Thoracic aorta (tissue), 2 donors: ENCODE data around the gene SMKR1. TPM values are rescaled to one million over a fixed set of nuclear protein-coding genes. Genes with fewer than 3 reads are reported as not detected.
"Not testable (repeated sequence)": the region's sequence is repeated elsewhere in the genome, so short reads cannot be mapped to it uniquely, and the experiment has no call there.

Experiments used
- ATAC-seq: fragments of 150-250 bp; one replicate; pipeline ENCODE4 v1.8.0; 2017; ENCODE audit warnings: low read depth; ENCODE audit not compliant: insufficient number of reproducible peaks, low FRiP score
- DNase-seq: peaks from one replicate; pipeline ENCODE4 v3.0.0-alpha.2; 2020; ENCODE audit warnings: low spot score
- H3K27ac ChIP-seq, 2 donors: fragments of 200-600 bp; sonication (generic); 1 replicate in 1 of 2; 2 replicates in 1 of 2; pipeline ENCODE4 v1.5.1; 2016; ENCODE audit warnings: mild to moderate bottlenecking in 2 of 2, moderate library complexity in 2 of 2
- H3K27me3 ChIP-seq: fragments of 200-600 bp; sonication (generic); replicated peaks from 2 replicates; pipeline ENCODE4 v1.6.0; 2016; ENCODE audit warnings: mild to moderate bottlenecking; ENCODE audit not compliant: insufficient read depth
- H3K36me3 ChIP-seq: fragments of 200-600 bp; sonication (generic); one replicate; pipeline ENCODE4 v1.5.1; 2016
- H3K4me1 ChIP-seq, 2 donors: fragments of 200-600 bp; sonication (generic); 1 replicate in 1 of 2; 2 replicates in 1 of 2; pipeline versions ENCODE4 v1.5.1 to v1.6.0; 2016; ENCODE audit warnings: low read depth in 2 of 2, mild to moderate bottlenecking in 1 of 2; ENCODE audit not compliant: control insufficient read depth in 1 of 2
- H3K4me3 ChIP-seq: fragments of 200-600 bp; sonication (generic); 2 replicates; pipeline ENCODE4 v1.5.1; 2016; ENCODE audit warnings: mild to moderate bottlenecking
- H3K9me3 ChIP-seq: fragments of 200-600 bp; sonication (generic); 2 replicates; pipeline ENCODE4 v1.5.1; 2016
- total RNA-seq, 2 donors: library from RNA; depleted of rRNA; stranded (reverse); fragments of >200 nt; gene quantifications; one replicate each; pipeline versions ENCODE4 v1.1.0 to v1.2.3, GENCODE V29; 2016
- TF ChIP-seq, protein P1 (sequence below): fragments of 200-600 bp; sonication (generic); IDR thresholded peaks from one replicate; pipeline ENCODE4 v1.5.1; 2019; ENCODE audit warnings: antibody characterized with exemption

The SMKR1 gene
- total RNA-seq, 2 donors from 2014 or later: not detected

DNA sequence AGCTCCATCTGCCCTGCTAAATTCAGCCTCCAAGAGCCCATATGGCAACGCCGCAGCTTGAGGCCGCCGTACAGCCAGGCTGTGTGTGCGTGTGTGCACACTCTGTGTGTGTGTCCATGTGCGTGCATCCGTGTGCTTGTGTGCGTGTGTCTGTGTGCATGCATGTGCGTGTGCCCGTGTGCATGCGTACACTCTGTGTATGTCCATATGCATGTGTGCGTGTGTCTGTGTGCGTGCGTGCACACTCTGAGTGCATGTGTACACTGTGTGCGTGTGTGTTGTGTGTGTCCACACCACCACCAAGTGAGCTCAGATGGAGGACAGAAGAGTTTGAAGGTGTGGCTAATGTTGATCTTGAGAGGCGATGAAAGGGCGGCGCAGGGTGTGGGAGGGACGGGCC, 30.0 kb downstream of the SMKR1 start:
- no peak for ATAC-seq
- Histone ChIP-seq H3K27me3 (no peaks in the 10 kb centered on the region), H3K4me3 (no peak overlapping the region), H3K9me3 (no peaks in the 10 kb centered on the region), H3K27ac (no peak overlapping the region), H3K36me3 (no peaks in the 10 kb centered on the region), H3K4me1 (no peaks in the 10 kb centered on the region)
- DNase-seq: no peak
- TF ChIP-seq, protein P1, sequence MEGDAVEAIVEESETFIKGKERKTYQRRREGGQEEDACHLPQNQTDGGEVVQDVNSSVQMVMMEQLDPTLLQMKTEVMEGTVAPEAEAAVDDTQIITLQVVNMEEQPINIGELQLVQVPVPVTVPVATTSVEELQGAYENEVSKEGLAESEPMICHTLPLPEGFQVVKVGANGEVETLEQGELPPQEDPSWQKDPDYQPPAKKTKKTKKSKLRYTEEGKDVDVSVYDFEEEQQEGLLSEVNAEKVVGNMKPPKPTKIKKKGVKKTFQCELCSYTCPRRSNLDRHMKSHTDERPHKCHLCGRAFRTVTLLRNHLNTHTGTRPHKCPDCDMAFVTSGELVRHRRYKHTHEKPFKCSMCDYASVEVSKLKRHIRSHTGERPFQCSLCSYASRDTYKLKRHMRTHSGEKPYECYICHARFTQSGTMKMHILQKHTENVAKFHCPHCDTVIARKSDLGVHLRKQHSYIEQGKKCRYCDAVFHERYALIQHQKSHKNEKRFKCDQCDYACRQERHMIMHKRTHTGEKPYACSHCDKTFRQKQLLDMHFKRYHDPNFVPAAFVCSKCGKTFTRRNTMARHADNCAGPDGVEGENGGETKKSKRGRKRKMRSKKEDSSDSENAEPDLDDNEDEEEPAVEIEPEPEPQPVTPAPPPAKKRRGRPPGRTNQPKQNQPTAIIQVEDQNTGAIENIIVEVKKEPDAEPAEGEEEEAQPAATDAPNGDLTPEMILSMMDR: no peak

DNA sequence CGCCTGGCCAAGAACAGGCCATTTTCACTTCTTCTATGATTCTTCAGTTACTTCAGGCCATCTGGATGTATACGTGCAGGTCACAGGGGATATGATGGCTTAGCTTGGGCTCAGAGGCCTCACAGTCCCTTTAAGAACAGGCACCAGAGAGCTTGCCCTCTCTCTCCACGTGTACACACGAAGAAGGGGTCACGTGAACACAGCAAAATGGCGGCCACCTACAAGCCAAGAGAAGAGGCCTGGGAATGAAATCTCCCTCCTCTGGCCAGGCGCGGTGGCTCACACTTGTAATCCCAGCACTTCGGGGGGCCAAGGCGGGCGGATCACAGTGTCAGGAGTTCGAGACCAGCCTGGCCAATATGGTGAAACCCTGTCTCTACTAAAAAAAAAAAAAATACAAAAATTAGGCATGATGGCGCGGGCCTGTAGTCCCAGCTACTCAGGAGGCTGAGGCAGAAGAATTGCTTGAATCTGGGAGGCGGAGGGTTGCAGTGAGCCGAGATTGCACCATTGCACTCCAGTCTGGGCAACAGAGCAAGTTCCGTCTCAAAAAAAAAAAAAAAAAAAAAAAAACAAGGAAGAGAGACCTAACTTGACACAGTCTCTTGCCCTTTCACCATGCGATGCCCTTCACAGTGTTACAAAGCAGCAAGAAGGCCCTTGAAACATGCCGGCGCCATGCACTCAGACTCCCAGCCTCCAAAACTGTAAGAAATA, 32.4 kb downstream of the SMKR1 start:
- not testable (repeated sequence) for DNase-seq, H3K27ac ChIP-seq, H3K9me3 ChIP-seq, H3K27me3 ChIP-seq, H3K4me3 ChIP-seq, ATAC-seq, H3K4me1 ChIP-seq, H3K36me3 ChIP-seq

DNA sequence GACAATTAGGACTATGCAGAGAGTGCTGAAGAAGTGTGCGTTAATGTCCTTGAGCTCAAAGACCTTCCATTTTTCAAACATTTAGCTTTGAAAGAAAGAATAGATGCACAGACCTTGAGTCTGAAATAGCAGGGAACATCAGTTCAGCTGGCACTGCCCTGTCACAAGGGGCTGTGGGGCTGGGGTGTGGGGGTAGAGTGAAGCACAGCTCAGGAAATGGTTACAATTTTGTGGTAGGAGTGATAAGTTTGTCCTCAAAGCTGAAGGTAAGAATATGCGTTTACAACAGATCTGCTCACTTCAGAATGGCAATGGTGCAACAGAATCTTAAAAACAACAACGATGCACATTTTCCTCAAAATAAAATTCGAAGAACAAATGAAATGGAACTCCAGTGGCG, 33.6 kb downstream of the SMKR1 start:
- DNase-seq (no peak), ATAC-seq (no peak)
- TF ChIP-seq, protein P1: no peak
- no peaks in the 10 kb centered on the region for H3K36me3 ChIP-seq
- H3K27me3 ChIP-seq: no peaks in the 10 kb centered on the region
- no peak overlapping the region for H3K4me3 ChIP-seq
- H3K27ac ChIP-seq: no peak overlapping the region
- no peaks in the 10 kb centered on the region for H3K4me1 ChIP-seq
- no peaks in the 10 kb centered on the region for H3K9me3 ChIP-seq

DNA sequence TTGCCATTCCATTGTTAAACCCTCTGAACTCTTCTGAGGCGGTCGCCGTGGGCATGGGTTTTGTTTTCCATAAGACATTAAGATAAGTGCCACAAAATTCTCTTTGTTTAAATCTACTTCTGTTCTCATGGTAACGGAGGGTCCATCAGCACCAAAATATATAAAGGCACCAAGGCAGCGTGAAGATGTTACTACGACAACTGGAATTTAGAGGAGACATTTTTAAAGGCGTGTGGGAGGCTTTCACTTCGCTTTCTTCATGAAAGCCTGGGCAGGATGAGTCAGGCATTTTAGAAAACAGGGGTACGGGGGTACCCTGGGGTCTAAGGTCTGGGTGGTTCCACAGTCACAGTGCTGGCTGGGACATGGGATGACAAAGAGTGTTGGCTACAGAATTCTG, 34.0 kb downstream of the SMKR1 start:
- Histone ChIP-seq H3K27me3 (no peaks in the 10 kb centered on the region), H3K4me3 (no peak overlapping the region), H3K27ac (no peak overlapping the region), H3K9me3 (no peaks in the 10 kb centered on the region), H3K36me3 (no peaks in the 10 kb centered on the region), H3K4me1 (no peaks in the 10 kb centered on the region)
- TF ChIP-seq, protein P1: no peak
- ATAC-seq (no peak), DNase-seq (no peak)

- Histone ChIP-seq H3K27me3 (no peaks in the 10 kb centered on the region), H3K4me3 (no peak overlapping the region), H3K4me1 (no peaks in the 10 kb centered on the region), H3K36me3 (no peaks in the 10 kb centered on the region), H3K9me3 (no peaks in the 10 kb centered on the region), H3K27ac (no peak overlapping the region)
- no peak for DNase-seq
- no peak for ATAC-seq
- TF ChIP-seq, protein P1: no peak
Measured at GRCh38 chr7:129538790-129539189, 36.5 kb downstream of the SMKR1 start.

GRCh38 chr7:129540340-129540739, 38.0 kb downstream of the SMKR1 start:
- TF ChIP-seq, protein P1: no peak
- ATAC-seq: no peak
- no peaks in the 10 kb centered on the region for H3K4me1 ChIP-seq
- no peaks in the 10 kb centered on the region for H3K27me3 ChIP-seq
- no peak overlapping the region for H3K4me3 ChIP-seq
- H3K36me3 ChIP-seq: no peaks in the 10 kb centered on the region
- DNase-seq: no peak
- no peak overlapping the region for H3K27ac ChIP-seq
- H3K9me3 ChIP-seq: no peaks in the 10 kb centered on the region
